ENCODE results near the gene RUSF1. TPM values are rescaled to one million over a fixed set of nuclear protein-coding genes. Genes with fewer than 3 reads are reported as not detected.
"Not testable (repeated sequence)": the region's sequence is repeated elsewhere in the genome, so short reads cannot be mapped to it uniquely, and the experiment has no call there.

RUSF1 gene
- total RNA-seq (100 to 1,000 TPM; 108 to 110 TPM), polyA plus RNA-seq (10 to 100 TPM; 15.3 to 28.6 (median 22.3) TPM), total RNA-seq (62.2 to 97.9 (median 74.9) reads per million in 6 experiments)

- H3K36me3 Mint-ChIP-seq: peaks cover 0 to 22% (median 0%) of the 10 kb centered on the region in 3 donors
- H3K4me3 Mint-ChIP-seq: peak within 1 kb of the TSS; percentile 90 to 97 (median 92)
- peak within 1 kb of the TSS; percentile 93 to 98 (median 98) for H3K27ac Mint-ChIP-seq
- DNase-seq (peak; percentile 67 to 89 (median 78)), ATAC-seq (peak; percentile 89 to 93)
- POLR2A ChIA-PET: interaction anchor here (0.6 to 2.3 kb wide), 22 partner anchors 10 to 703 kb away, joined by 3 to 24 read pairs (median 6); partner anchors contain the start of genes ARMC5, ZNF267, ZNF646 and ZNF668
- H3K4me1 Mint-ChIP-seq: peaks cover 25 to 66% (median 57%) of the 10 kb centered on the region in 4 donors
- H3K9me3 Mint-ChIP-seq: no peaks in the 10 kb centered on the region
- H3K27me3 Mint-ChIP-seq: no peaks in the 10 kb centered on the region
Observed at GRCh38 chr16:31507929-31508705, at the start of gene RUSF1. Gene RUSF1, minus strand, starts transcription at chr16:31508391. Its CDS starts 18 bp downstream, at chr16:31508373.

DNA sequence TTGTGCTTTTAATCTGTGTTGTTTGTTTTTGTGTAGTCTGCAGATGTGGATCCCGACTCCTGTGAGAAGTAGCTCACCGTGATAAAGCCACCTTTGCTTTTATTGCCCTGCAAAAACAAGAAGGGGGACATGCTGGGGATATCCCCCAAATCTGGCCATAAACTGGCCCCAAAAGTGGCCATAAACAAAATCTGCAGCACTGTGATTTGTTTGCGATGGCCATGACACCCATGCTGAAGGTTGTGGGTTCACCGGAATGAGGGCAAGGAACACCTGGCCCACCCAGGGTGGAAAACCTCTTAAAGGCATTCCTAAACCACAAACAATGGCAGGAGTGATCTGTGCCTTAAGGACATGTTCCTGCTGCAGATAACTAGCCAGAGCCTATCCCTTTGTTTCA, 34.6 kb upstream of the RUSF1 start:
- POLR2A ChIA-PET: no interaction called here
- no peak overlapping the region for H3K27ac Mint-ChIP-seq
- H3K4me1 Mint-ChIP-seq: peaks cover 1 to 2% (median 2%) of the 10 kb centered on the region in 4 donors
- DNase-seq: no peak
- no peak for ATAC-seq
- H3K4me3 Mint-ChIP-seq: no peak overlapping the region
- peaks cover 0 to 35% (median 14%) of the 10 kb centered on the region in 3 donors for H3K36me3 Mint-ChIP-seq
- H3K9me3 Mint-ChIP-seq: peaks cover 16 to 50% (median 23%) of the 10 kb centered on the region in 9 donors
- H3K27me3 Mint-ChIP-seq: peaks cover 15 to 35% (median 21%) of the 10 kb centered on the region in 5 donors

DNA sequence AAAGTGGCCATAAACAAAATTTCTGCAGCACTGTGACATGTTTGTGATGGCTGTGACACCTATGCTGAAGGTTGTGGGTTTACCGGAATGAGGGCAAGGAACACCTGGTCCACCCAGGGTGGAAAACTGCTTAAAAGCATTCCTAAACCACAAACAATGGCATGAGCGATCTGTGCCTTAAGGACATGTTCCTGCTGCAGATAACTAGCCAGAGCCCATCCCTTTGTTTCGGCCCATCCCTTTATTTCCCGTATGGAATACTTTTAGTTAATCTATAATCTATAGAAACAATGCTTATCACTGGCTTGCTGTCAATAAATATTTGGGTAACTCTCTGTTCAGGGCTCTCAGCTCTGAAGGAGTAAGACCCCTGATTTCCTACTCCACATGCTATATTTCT, 31.6 kb upstream of the RUSF1 start:
- POLR2A ChIA-PET, H3K4me3 Mint-ChIP-seq, ATAC-seq, H3K4me1 Mint-ChIP-seq, DNase-seq, H3K27ac Mint-ChIP-seq: not testable (repeated sequence)
- H3K9me3 Mint-ChIP-seq: peaks cover 13 to 50% (median 25%) of the 10 kb centered on the region in 9 donors
- peaks cover 19 to 51% (median 37%) of the 10 kb centered on the region in 5 donors for H3K27me3 Mint-ChIP-seq
- H3K36me3 Mint-ChIP-seq: peaks cover 0 to 35% (median 14%) of the 10 kb centered on the region in 3 donors

DNA sequence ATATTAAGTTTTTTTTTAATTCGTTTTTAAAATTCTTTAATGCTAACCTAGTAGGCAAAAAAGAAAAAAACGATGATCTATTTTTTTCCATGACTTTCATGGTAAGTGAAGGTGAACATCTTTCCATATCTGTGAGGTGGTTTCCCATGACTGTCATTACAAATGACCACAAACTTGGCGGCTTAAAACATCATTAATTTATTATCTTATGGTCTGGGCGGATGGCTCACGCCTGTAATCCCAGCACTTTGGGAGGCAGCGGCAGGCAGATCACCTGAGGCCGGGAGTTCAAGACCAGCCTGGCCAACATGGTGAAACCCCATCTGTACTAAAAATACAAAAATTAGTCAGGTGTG, 30.0 kb upstream of the RUSF1 start:
- H3K27ac Mint-ChIP-seq, H3K4me1 Mint-ChIP-seq, DNase-seq, POLR2A ChIA-PET, ATAC-seq: not testable (repeated sequence)
- H3K36me3 Mint-ChIP-seq: peaks cover 0 to 35% (median 11%) of the 10 kb centered on the region in 3 donors
- peaks cover 13 to 39% (median 18%) of the 10 kb centered on the region in 9 donors for H3K9me3 Mint-ChIP-seq
- peaks cover 19 to 51% (median 42%) of the 10 kb centered on the region in 5 donors for H3K27me3 Mint-ChIP-seq
- peak overlapping the region in 4 of 10 donors; percentile 8 to 77 (median 24) for H3K4me3 Mint-ChIP-seq

GRCh38 chr16:31537362-31538242, 29.4 kb upstream of the RUSF1 start:
- peaks cover 0 to 32% (median 11%) of the 10 kb centered on the region in 3 donors for H3K36me3 Mint-ChIP-seq
- DNase-seq: no peak
- H3K27ac Mint-ChIP-seq: no peak overlapping the region
- H3K4me1 Mint-ChIP-seq: peaks cover 2 to 9% (median 5%) of the 10 kb centered on the region in 4 donors
- peak overlapping the region in 9 of 10 donors; percentile 55 to 81 (median 74) for H3K4me3 Mint-ChIP-seq
- H3K9me3 Mint-ChIP-seq: peaks cover 12 to 37% (median 16%) of the 10 kb centered on the region in 9 donors
- POLR2A ChIA-PET: no interaction called here
- H3K27me3 Mint-ChIP-seq: peaks cover 19 to 52% (median 45%) of the 10 kb centered on the region in 5 donors
- ATAC-seq: no peak

DNA sequence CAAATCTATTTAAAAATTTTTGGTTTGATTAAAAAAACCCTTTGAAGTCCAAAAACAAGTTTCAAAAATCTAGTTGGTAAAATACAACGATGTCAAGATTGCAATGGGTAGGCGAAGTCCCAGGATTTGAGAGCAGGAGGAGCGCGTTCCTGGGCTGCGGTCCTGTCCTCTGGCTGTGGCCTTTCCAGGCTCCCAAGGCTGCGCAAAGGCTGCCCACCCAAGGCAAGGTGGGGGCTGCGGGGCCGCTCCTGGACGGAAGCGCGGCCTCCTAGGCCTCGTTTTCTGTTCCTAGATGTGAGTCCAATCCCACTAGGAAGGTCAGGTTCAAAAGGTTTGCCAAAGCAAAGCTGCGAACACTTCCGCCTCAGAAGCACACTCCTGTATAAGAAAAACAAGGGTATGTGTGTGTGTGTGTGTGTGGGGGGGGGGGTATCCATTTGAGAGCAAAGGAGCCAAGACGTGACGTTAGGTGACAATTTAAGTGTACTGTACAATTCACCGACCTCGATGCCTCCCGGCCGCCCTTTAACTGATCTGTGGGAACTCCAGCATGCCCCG, 28.7 kb upstream of the RUSF1 start:
- H3K27me3 Mint-ChIP-seq: peaks cover 15 to 51% (median 45%) of the 10 kb centered on the region in 5 donors
- peaks cover 0 to 26% (median 7%) of the 10 kb centered on the region in 3 donors for H3K36me3 Mint-ChIP-seq
- DNase-seq: no peak
- peak overlapping the region in 2 of 10 donors; percentile 74 to 77 for H3K4me3 Mint-ChIP-seq
- peaks cover 7 to 30% (median 11%) of the 10 kb centered on the region in 9 donors for H3K9me3 Mint-ChIP-seq
- H3K27ac Mint-ChIP-seq: no peak overlapping the region
- H3K4me1 Mint-ChIP-seq: peaks cover 2 to 9% (median 5%) of the 10 kb centered on the region in 4 donors
- ATAC-seq: no peak
- POLR2A ChIA-PET: no interaction called here

DNA sequence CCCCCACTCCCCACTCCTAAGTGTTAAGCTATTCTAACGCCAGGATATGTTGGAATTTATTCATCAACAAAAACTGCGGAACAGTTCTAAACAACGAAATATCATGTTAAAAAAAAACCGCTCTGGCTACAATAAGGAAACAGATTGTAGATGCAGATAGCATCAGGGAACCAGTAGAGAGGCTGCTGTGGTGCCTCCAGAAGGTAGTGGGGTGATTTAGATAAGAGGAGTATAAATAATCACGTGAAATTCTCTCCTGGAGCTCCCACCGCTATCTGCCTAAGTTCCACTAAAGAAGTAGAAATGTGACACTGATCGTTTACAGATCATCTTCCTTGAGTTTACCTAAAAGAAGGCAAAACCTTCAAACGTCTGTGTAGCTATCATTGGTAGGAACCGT, 27.5 kb upstream of the RUSF1 start:
- Mint-ChIP-seq H3K4me3 (peak overlapping the region in 1 of 10 donors; percentile 22), H3K27ac (no peak overlapping the region), H3K9me3 (peaks cover 0 to 21% (median 10%) of the 10 kb centered on the region in 9 donors), H3K4me1 (peaks cover 2 to 9% (median 5%) of the 10 kb centered on the region in 4 donors), H3K27me3 (peaks cover 15 to 46% (median 44%) of the 10 kb centered on the region in 5 donors), H3K36me3 (peaks cover 0 to 19% (median 7%) of the 10 kb centered on the region in 3 donors)
- DNase-seq (no peak), ATAC-seq (no peak)
- POLR2A ChIA-PET: no interaction called here

DNA sequence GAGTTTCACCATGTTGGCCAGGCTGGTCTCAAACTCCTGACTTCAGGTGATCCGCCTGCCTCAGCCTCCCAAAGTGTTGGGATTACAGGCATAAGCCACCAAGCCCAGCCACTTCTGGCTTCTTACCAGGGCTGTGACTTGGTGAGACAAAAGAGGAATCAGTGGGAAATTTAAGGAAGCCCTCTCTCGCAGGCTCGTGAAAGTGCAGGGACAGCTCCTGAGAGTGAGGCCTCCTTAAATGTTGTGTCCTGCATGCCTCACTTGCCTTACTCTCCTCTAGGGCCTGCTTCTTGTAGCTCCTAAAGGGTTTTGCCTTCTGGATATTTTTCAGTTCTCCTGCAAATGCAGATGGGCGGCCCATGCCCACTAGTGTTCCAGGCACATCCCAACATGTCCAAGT, 24.7 kb upstream of the RUSF1 start:
- no peak for ATAC-seq
- Mint-ChIP-seq H3K4me3 (no peak overlapping the region), H3K27me3 (peaks cover 15 to 47% (median 30%) of the 10 kb centered on the region in 5 donors), H3K36me3 (no peaks in the 10 kb centered on the region), H3K27ac (no peak overlapping the region), H3K4me1 (peaks cover 4 to 20% (median 16%) of the 10 kb centered on the region in 4 donors), H3K9me3 (peaks cover 0 to 2% (median 0%) of the 10 kb centered on the region in 9 donors)
- DNase-seq: no peak
- POLR2A ChIA-PET: no interaction called here

DNA sequence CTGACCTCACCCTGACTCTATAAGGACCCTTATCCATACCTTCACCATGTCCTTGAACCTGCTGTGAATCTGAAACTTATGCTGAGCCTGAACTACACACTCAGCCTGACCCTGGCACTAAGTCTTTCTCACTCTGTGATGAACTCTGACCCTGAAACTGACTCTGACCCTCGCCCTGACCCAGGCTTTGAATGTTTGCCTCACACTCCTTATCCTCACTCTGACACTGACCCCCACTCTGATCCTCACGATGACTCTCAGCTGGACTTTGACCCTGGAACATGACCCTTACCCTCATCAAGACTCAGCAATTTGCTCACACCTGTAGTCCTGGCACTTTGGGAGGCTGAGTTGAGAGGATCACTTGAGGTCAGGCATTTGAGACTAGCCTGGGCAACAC, 23.9 kb upstream of the RUSF1 start:
- Mint-ChIP-seq H3K4me1 (peaks cover 2 to 19% (median 13%) of the 10 kb centered on the region in 4 donors), H3K4me3 (no peak overlapping the region), H3K9me3 (peaks cover 0 to 1% (median 0%) of the 10 kb centered on the region in 9 donors), H3K36me3 (no peaks in the 10 kb centered on the region), H3K27ac (no peak overlapping the region), H3K27me3 (peaks cover 18 to 46% (median 30%) of the 10 kb centered on the region in 5 donors)
- POLR2A ChIA-PET: interaction anchor here (0.7 kb wide), 1 partner anchor 177 kb away, joined by 3 read pairs; no protein-coding TSS in a partner anchor
- DNase-seq (no peak), ATAC-seq (no peak)

DNA sequence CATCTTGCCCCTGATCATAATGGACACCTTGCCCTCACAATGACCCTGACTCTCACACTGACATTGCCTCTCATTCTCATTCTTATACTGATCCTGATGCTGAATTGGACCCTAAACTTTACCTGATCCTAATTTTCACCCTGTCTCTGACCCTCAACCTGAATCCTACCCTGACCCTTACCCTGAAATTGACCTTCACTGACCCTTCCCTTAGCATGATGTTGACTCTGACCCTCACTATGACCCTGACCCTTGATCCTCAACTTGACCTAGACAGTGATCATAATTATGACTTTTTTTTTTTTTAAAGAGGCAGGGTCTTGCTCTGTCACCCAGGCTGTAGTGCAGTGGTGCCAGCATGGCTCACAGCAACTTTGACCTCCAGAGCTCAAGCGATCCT, 22.9 kb upstream of the RUSF1 start:
- no peak overlapping the region for H3K27ac Mint-ChIP-seq
- peaks cover 16 to 39% (median 30%) of the 10 kb centered on the region in 5 donors for H3K27me3 Mint-ChIP-seq
- H3K9me3 Mint-ChIP-seq: no peaks in the 10 kb centered on the region
- peaks cover 2 to 19% (median 12%) of the 10 kb centered on the region in 4 donors for H3K4me1 Mint-ChIP-seq
- H3K4me3 Mint-ChIP-seq: no peak overlapping the region
- DNase-seq (no peak), ATAC-seq (no peak)
- POLR2A ChIA-PET: no interaction called here
- no peaks in the 10 kb centered on the region for H3K36me3 Mint-ChIP-seq

DNA sequence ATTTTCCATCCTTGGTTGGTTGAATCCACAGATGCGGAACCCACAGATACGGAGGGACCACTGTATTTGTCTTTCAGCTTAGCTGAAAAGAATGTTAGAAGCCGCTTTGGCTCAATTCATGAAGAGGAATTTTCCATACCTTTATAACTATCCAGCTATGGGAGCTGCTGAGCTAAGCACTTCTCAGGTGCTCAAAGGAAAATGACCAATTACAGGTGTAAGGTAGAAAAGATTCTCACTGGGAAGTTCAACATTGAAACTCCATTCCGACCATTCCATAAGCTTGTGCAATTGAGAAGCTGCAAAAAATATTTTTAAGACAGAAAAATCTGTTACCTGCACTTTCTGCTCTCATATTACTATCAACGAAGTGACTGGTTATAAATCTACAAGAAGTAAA, 22.2 kb upstream of the RUSF1 start:
- Mint-ChIP-seq H3K4me3 (peak overlapping the region in 1 of 10 donors; percentile 42), H3K27ac (no peak overlapping the region), H3K4me1 (peaks cover 2 to 19% (median 10%) of the 10 kb centered on the region in 4 donors), H3K9me3 (no peaks in the 10 kb centered on the region), H3K36me3 (no peaks in the 10 kb centered on the region), H3K27me3 (peaks cover 11 to 33% (median 23%) of the 10 kb centered on the region in 5 donors)
- ATAC-seq (no peak), DNase-seq (no peak)
- POLR2A ChIA-PET: no interaction called here

DNA sequence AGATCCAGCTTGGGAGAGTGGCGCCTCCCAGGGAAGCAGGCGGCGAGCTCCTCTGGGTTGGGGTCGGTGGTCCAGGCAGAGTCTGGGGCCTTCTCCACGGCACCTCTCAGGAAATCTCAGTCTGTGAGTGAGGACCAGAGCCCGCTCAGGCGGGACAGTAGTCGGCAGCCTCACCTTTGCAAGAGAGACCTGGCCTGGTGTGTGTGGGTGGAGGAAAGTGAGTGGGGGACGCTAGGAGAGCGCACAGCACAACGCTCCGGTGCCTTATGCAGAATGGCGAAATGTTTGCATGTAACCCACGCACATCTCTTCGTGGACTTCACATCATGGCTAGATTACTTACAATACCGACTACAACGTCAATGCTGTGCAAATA, 21.7 kb upstream of the RUSF1 start:
- no peak for ATAC-seq
- H3K4me3 Mint-ChIP-seq: peak overlapping the region in 8 of 10 donors; percentile 10 to 54 (median 34)
- DNase-seq: no peak
- peak overlapping the region in 1 of 10 donors; percentile 45 for H3K27ac Mint-ChIP-seq
- H3K9me3 Mint-ChIP-seq: no peaks in the 10 kb centered on the region
- POLR2A ChIA-PET: no interaction called here
- peaks cover 2 to 19% (median 10%) of the 10 kb centered on the region in 4 donors for H3K4me1 Mint-ChIP-seq
- peaks cover 11 to 33% (median 18%) of the 10 kb centered on the region in 5 donors for H3K27me3 Mint-ChIP-seq
- H3K36me3 Mint-ChIP-seq: no peaks in the 10 kb centered on the region
